HG02642 (cell line): ENCODE data around the gene MRAS.

ENCODE experiments used
- ATAC-seq: cut with Tn5 transposase; IDR thresholded peaks from one replicate; pipeline ENCODE4 v1.9.1; 2021; ENCODE audit warnings: mild to moderate bottlenecking; ENCODE audit not compliant: unreplicated experiment, poor library complexity

The MRAS gene

DNA sequence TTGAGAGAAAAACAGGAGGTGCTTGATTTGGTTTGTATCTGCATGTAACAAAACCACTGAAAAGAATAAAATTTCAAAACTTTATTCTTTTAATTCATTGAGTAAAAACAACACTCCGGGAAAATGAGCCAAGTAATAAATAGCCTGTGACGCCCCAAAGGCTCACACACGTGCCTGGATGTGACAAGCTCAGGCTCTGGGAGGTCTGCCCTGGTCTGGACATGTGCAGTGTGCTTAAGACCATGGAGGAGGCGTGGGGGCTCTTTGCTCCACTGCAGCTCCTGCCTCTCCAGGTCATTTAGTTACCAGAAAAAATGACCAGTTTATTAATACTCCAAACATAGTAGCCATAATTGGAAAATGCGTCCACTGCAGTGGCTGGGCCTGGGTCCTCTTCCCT is 10.1 kb upstream of the MRAS start:
- ATAC-seq: no peak

DNA sequence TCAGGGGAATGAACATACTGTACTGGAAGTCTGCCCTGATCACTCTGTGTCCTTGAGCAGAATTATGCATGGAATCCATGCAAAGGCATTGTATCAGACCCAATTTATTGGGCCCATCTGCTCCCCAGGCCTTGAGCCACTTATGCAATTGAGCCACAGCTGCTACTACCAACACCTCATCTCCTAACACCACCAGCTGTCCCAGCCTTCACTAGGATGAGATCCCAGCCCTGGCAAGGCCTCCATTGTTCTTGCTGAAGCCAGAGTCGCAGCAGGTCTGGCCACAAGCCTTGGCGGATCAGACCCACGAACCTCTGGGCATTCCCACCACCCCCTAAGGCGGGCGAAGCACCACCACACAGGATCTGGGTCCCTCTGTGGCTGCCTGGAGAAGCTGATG is 9.6 kb upstream of the MRAS start:
- ATAC-seq: no peak

DNA sequence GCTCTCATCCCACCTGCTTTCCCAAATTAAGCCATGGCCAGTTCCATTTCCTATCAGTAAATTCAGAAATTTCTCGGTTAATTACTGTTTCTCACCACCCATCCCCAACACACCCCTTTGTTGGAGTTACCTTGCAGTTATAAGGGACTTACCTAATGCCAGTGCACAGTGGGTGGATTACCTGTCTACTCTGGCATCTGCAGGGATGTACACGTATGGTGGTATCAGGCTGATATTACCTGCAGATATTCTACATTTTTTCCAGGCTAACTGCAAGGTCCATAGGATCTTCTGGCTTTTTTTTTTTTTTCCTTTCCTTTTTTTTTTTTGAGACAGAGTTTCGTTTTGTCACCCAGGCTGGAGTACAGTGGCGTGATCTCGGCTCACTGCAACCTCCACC is 7.9 kb upstream of the MRAS start:
- ATAC-seq: no peak

DNA sequence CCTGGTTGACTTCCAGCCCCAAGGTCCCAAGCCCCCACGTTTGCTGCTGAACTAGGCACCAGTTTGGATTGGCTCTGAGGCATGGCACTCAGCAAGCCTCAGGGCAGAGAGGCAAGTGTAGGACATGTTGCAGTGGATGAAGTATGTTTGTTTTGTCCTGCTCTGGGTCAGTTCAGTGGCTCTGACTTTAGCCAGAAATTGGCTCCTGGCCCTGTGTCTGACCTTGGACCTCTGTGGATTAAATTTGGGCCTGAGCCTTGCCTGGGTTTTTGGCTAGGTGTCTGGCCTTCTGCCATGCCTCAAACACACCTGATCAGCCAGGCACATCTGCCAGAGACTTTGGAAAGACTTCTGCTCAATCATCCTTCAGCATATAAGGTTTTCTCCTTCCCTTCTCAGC is 3.6 kb upstream of the MRAS start:
- no peak for ATAC-seq

DNA sequence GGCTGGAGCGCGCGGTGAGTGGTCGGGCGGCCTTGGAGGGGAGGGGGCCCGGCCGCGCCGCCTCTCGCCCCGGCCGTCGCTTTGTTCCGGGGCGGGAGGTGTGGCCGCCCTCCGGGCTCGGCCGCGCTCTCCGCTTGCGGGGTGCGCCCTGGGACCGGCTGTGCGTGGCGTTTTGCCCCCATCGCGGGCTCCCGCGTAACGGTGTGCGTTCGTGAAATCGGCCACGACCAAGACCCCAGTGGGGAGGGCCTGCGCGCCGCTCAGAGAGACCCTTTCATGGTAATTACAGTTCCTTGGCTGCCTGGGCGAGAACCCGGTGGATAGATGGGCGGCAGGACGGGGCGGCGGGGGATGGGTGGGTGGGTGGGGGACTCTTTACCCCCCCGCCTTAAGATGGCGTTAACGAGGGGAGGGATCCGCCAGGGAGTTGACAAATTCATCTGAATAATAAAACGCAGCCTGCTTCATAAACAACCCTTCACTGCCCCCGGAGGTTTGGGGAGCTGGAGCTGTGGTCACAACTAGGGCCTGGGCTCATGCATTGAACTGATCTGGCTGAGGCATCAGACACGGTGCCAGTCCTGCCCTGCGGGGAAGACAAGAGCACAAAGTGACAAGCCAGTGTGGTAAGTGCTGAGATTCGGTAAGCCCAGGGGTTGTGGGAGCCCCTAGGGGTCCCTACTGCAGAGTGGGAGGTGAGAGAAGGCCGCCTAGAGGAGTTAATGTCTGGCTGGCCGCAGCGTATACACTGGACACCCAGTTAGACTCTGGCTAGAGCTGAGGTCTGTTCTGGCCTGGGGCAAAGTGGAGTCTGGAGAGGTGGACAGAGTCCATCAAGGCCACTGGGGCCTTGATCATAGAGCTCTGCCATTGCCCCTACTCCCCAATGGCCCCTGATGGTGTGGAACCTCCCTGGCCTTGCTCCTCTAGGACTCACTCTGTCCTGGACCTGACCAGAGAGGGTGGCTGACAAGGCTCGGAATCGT is 668 bp downstream of the MRAS start:
- ATAC-seq: no peak

DNA sequence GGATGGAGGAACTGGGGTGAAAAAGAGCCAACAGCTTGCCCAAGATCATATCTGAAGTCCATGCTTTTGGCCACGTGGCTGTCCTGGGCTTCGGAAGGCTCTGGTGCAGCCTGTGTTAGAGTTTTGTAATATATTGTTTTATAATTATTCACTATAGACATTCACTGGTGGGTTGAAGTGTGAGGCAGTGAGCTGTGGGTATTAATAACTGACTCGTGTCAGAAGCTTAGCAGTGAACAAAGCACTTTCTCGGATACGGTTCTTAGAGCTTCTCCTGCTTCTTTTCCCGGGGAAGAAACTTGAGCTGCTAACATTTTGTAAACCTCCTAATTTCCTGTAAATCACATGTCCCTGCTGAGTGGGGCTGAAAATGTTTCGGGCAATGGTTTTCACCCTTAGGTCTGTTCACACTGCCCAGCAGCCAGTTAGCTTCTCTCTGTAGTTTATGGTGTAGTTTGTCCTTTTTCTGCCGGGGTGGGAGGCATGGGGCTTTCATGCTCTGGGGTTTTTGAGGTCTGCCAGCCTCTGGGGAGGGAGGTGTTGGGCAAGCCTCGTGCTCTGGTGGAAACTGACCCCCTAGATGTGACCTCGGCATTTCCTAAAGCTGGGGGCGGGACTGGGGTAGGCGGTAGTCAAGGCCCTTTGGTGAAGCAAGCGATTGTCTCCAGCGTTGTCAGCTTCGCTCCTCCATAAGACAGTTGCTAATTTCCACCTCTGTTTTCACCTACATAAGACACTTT is 1.7 kb downstream of the MRAS start:
- no peak for ATAC-seq

DNA sequence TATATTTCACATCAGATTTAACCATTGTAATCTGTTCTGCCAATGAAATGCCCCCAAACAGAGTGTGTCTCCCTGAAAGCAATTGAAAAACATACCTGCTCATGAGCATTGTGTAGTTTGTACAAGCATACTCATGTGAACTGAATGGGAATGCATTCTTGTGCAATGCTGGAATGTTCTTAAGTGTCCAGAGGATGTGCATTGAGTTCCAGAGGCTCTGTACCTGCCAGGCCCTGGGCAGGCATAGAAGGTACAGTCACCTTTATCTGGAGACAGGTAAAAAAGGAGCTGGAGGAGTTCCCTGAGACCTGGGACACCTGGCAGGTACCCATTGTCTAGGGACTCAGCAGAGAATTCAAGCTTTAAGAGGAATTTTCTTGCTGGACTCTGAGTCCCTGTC is 2.8 kb downstream of the MRAS start:
- no peak for ATAC-seq

DNA sequence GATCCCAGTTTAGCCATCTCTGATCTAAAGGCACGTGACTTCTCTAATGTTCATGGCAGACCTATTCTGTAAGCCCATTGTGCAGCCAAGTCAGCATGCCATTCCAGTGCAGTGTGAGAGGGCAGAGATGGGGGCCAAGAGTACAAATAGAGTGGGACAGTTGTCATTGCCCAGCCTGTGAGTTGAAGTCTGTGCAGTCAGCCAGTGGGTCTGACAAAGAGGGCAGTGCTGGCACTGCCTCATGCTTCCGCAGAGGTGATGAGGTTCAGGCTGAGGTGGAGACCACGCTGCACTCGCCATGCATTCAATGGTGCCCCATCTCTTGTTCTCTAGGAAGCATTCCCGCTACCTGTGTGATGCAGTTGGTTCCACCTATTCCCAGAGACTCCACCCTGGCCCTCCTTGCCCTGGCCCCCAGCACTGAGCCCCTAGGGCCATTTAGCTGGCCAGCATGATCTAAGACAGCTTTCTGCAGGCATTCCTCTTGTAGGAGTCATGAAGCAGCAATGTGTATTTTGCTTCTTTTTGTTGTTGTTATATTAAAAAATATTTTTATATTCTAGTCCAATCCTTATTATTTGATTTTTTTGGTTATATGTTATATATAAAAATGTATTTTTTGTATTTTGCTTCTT is 3.7 kb downstream of the MRAS start:
- no peak for ATAC-seq

DNA sequence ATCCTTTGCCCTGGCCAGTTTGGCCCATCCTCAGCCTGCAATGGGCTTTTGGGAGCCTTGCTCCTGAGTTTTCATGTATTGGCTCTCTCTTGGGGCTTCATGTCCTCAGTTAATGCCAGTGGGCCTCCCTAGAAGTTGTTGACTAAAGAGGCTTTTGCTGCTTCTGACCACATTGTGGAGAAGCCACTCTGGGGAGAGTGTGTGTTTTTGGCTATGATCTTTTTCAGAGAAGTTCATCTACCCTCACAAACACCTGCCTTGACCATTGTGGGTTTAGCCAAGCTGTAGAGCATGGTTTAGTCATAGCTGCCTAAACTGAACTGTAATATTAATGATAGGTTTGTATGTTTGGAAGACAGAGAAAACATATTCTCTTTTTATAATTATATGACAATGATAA is 6.0 kb downstream of the MRAS start:
- no peak for ATAC-seq

DNA sequence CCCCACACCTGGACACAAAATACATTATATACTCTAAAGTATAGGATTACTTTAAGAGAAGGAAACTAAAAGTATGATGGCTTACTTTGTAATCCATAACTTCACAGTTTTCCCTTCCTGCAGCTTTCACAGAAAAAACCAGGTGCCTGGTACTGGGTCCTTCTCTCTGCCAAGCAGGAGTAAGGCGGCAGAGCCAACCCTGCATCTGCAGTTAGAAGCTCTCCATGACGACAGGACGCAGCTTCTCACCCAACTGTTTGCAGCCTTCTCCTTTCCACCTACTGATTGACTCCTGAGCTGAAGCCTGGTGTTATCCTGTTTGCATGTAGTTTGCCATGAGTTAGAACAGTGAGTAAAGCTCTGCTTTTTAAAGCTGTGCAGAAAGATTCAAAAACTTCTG is 6.7 kb downstream of the MRAS start:
- no peak for ATAC-seq

DNA sequence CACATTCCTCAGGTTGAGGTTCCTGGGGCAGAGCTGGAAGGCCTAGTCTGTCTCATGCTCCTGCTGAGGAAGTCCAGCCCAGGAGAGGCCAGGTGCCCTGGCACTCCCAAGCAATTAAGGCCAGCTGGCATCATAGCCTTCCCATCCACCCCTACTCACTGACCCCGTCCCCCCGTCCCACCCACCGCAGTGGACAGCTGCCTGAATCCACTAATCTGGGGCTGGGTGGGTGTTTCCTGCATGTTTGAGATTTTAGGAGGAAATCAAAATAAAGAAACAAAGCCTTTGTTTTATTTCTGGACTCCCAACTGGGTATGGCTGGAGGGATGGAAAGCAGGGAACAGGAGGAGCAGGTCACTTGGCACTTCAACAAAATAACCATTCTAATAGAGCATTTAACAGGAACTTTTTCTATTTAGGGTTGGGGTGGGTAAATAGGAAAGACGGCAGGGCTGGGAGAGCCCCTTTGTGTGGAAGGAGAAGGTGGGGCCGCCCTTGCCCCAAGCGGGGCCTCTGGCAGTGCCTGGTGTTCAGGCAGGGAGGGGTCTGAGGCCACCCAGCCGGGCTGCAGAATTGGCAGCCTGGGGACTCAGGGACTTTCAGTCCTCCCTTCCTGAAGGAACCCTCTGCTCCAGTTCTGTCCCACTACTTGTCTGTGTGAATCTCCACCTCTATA is 8.5 kb downstream of the MRAS start:
- ATAC-seq: no peak

DNA sequence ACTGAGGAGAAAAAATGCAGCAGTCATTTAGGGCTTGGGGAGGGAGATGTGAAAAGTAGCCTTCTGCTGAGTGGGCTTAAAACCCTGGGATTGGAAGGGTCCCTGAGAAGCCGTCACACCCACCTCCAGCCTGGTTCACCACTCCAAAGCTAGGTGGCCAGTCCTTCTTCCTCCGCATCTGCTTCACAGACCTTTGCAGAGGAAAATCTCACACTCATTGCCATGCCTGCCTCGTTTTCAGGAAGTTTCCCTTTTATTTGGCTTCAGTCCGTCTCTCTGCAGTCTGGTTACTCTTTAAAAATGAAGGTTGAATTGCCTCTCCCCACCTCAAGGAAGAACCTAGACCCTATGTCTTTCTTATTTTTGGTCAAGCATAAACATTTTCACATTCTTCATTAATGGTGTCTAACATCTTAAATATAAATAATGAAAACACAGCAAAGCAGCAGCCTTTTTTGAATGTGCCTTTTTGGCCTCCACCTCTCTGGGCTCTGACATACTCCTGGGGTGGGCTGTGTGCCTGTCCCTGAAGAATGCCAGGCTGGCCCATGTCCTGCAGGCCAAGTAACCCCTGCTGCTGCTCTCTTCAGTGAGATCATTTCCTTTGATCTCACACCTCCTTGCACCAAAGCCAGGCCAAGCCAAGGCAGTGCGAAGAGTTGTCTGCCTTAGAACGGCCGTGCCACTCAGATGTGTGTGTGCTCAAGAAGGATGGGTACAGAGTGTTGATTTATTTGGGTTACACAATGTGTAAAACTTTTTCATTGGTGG is 11.0 kb downstream of the MRAS start:
- no peak for ATAC-seq

DNA sequence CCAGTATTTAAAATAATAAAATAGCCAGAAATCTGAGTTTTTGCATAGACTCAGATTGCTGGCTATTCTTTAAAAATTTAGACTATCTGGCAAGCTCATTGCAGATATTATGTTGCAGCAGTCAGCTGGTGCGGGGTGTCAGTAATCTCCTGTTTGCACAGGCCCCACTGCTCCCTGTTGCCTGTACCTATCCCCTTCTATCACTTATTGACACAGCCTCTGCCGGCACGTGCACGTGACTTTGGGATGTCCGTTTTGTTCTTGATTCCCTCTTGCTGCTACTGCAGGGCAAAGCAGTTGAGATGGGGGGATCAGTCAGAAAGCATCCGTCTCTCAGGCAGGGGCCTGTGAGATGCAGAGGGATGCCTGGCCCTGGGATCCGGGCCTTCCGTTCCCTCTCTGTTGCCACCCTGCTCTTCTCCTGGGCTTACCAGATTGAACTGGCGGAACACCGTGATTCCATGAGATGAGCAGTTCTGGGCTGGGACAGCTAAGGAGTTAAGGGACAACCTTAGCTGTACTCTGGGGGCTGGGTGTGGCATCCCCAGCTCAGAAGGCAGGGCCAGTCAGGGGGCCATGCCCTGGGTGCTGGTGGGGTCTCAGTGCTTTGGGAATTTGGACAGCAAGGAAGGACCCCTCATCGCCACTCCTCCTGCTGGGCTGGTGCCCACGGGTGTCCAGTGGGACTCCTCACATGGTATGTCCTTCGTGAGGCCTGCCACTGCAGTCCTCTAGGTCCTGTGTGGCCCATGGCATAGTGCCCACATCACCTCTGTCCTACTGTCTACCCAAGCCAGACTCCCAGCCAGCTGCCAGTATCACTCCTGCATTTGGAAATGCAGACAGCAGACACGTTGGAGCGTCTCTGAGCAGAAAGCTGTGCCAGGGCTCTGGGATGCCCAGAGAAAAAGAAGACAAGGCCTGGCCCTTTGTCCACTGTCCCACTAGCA is 11.8 kb downstream of the MRAS start:
- ATAC-seq: no peak

DNA sequence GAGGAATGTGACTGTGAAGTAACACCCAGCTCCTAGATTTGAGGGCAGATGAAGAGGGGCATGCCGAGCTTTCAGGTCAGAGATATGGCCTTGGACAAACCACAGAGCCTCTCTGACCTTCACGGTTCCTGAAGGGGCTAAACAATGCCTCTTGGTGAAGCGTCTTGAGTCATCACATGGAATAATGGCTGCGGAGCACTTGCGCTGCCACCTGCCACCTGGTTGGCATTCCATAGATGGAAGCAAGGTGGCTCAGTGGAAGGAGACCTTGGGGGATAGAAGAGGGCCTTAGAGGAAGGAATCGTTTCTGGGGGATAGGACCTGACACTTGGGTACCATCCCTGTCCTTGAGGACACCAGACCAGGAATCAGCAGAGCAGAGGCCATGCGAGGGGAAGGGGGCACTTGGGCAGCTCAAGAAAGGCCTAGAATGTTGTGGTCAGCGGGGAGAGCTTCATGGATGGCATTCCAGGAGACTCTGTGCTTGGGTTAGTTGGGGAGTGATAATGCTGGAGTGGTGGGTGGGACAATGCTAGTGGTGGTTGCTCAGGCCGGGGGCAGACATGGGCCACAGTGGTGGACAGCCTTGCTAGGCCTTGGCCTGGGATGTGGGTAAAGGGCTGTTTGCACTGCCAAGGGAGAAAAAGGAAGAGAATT is 12.6 kb downstream of the MRAS start:
- no peak for ATAC-seq

DNA sequence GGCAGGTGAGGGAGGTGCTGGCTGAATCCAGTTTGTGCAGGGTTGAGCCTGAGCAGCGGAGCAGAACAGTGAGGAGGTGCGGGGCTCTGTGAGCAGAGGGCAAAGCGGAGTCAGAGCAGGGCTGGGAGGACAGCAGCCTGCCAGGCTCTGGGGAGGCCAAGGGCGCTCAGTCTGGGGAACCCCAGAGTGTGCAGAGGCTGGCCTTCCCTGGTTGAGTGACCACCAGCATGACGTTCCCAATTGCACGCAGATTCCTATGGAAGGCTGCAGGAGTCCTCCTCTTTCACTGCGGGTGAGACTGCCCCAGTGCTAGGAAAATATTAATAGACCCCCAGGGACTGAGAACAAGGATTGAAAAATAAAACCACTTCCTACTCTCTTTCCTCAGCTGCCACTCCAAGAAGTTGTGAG is 13.2 kb downstream of the MRAS start:
- no peak for ATAC-seq

DNA sequence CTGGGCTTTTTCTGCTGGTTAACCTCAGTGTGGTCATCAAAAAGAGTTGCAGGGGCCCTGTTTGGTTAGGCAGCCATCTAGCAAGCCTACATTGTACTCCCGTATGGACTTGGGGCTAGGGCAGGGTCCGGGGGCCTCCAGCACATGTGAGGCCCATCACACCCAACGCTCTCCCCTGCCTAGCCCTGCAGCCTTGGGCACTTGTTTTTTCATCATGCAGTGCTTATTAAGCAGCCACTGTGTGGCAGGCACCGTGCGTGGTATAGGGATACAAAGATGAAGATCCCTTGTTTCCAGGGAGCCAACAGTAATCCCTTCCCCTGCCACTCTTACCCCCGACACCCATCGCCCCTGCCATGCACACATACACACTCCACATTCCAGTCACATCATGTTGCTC is 14.2 kb downstream of the MRAS start:
- no peak for ATAC-seq

DNA sequence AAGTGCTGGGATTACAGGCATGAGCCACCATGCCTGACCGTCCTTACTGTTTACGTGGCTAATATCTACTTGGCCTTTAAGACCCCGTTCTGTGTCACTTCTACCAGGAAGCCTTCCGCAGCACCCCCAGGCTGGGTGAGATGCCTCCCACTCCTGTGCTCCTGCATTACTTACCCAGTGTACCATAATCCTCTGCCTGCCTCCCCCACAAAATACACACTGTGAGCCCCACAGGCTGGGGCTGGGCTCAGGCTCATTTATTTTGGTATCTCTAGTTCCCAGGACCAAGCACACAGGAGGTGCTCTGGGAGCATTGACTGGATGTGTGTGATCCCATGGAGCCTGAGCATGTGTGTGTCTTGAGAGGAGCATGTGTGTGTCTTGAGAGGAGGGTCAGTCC is 14.9 kb downstream of the MRAS start:
- no peak for ATAC-seq
